HG02973 (cell line): ENCODE measurements around the gene NAA16.

Source experiments
- ATAC-seq: cut with Tn5 transposase; IDR thresholded peaks from one replicate; pipeline ENCODE4 v1.9.1; 2021; ENCODE audit warnings: moderate library complexity; ENCODE audit not compliant: unreplicated experiment

The NAA16 gene

GRCh38 chr13:41302743-41303142 lies 8.3 kb upstream of the NAA16 start:
- no peak for ATAC-seq

- ATAC-seq = no peak
These were observed 6.5 kb upstream of the NAA16 start for GRCh38 chr13:41304551-41304950.

- no peak for ATAC-seq
These were observed 4.6 kb upstream of the NAA16 start for GRCh38 chr13:41306271-41307145.

- no peak for ATAC-seq
These were observed 3.0 kb upstream of the NAA16 start for GRCh38 chr13:41307884-41308640.

- ATAC-seq = peak; percentile 52
These were observed 524 bp downstream of the NAA16 start for GRCh38 chr13:41311406-41312175.

GRCh38 chr13:41312176-41312500 lies 1.1 kb downstream of the NAA16 start:
- no peak for ATAC-seq

GRCh38 chr13:41313117-41313516 lies 2.0 kb downstream of the NAA16 start:
- ATAC-seq = no peak

GRCh38 chr13:41313659-41314197 lies 2.7 kb downstream of the NAA16 start:
- no peak for ATAC-seq

GRCh38 chr13:41315443-41316047 lies 4.5 kb downstream of the NAA16 start:
- no peak for ATAC-seq

GRCh38 chr13:41317243-41317642 lies 6.2 kb downstream of the NAA16 start:
- no peak for ATAC-seq

- no peak for ATAC-seq
These were observed 14.7 kb downstream of the NAA16 start for GRCh38 chr13:41325752-41326151.

GRCh38 chr13:41326661-41327060 lies 15.6 kb downstream of the NAA16 start:
- no peak for ATAC-seq

- no peak for ATAC-seq
These were observed 17.1 kb downstream of the NAA16 start for GRCh38 chr13:41327994-41328790.

GRCh38 chr13:41332829-41333228 lies 21.8 kb downstream of the NAA16 start:
- ATAC-seq = no peak

- no peak for ATAC-seq
These were observed 23.7 kb downstream of the NAA16 start for GRCh38 chr13:41334810-41335209.

- ATAC-seq = no peak
These were observed 33.3 kb downstream of the NAA16 start for GRCh38 chr13:41344358-41344757.

- no peak for ATAC-seq
These were observed 34.3 kb downstream of the NAA16 start for GRCh38 chr13:41345165-41345913.

GRCh38 chr13:41345914-41346589 lies 35.0 kb downstream of the NAA16 start:
- no peak for ATAC-seq
